Measurements from ENCODE around the gene SIVA1. TPM values are rescaled to one million over a fixed set of nuclear protein-coding genes. Genes with fewer than 3 reads are reported as not detected.

The SIVA1 gene
- polyA plus RNA-seq, 3 donors = 102 to 193 (median 156) TPM

DNA sequence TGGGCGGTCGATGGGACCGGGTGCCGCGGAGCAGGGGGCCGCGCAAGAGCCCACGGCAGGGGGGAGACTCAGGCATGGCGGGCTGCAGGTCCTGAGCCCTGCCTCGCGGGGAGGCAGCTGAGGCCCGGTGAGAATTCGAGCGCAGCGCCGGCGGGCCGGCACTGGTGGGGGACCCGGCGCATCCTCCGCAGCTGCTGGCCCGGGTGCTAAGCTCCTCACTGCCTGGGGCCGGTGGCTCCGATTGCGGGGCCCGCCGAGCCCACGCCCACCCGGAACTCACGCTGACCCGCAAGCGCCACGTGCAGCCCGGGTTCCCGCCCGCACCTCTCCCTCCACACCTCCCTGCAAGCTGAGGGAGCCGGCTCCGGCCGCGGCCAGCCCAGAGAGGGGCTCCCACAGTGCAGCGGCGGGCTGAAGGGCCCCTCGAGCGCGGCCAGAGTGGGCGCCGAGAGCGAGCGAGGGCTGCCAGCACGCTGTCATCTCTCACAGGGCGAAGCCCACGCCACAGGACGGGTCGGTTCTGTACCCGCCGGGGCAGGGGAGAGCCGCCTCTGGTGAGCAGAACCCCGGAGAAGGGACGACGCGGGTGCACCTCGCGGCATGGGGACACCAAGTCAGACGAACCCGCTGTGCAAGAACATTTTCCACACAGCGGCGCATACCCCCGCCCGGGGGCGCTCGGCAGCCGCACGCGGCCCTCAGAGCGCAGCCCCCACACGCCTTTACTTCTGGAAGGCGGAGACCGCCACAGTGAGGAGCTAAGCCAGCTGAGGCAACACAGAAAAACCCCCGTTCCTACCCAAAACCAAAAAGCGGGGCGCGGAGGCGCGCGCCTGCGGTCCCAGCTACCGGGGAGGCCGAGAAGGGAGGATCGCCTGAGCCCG is 1.2 kb upstream of the SIVA1 start:
- H3K4me2 ChIP-seq (replicated peaks; ENCODE audit: extremely low read depth, low read length, poor library complexity, severe bottlenecking) = peak overlapping the region; percentile 87
- TF ChIP-seq, protein P1, sequence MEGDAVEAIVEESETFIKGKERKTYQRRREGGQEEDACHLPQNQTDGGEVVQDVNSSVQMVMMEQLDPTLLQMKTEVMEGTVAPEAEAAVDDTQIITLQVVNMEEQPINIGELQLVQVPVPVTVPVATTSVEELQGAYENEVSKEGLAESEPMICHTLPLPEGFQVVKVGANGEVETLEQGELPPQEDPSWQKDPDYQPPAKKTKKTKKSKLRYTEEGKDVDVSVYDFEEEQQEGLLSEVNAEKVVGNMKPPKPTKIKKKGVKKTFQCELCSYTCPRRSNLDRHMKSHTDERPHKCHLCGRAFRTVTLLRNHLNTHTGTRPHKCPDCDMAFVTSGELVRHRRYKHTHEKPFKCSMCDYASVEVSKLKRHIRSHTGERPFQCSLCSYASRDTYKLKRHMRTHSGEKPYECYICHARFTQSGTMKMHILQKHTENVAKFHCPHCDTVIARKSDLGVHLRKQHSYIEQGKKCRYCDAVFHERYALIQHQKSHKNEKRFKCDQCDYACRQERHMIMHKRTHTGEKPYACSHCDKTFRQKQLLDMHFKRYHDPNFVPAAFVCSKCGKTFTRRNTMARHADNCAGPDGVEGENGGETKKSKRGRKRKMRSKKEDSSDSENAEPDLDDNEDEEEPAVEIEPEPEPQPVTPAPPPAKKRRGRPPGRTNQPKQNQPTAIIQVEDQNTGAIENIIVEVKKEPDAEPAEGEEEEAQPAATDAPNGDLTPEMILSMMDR (IDR thresholded peaks at IDR 0.05) = no peak
- DNase-seq = no peak
- peaks cover 19 to 40% of the 10 kb centered on the region in 2 donors for H3K4me1 ChIP-seq (ENCODE audit: control insufficient read depth in 1 of 2, insufficient read depth in 2 of 2, low read length in 2 of 2)
- H3K27me3 Mint-ChIP-seq (ENCODE audit: low read depth in 3 of 3) = no peaks in the 10 kb centered on the region
- H3K27me3 ChIP-seq (ENCODE audit: control insufficient read depth in 2 of 2, insufficient read depth in 2 of 2, low read length in 2 of 2) = no peaks in the 10 kb centered on the region
- H2AFZ ChIP-seq (ENCODE audit: insufficient read depth, low read depth, low read length, poor library complexity, severe bottlenecking) = peak overlapping the region; percentile 93
- H3K36me3 ChIP-seq (replicated peaks in 1 of 2; ENCODE audit: control insufficient read depth in 1 of 2, insufficient read depth in 2 of 2, low read length in 2 of 2) = peaks cover 14 to 21% of the 10 kb centered on the region in 2 donors
- H3K27ac ChIP-seq (ENCODE audit: low read depth in 1 of 2, low read length in 2 of 2) = peak overlapping the region; percentile 83 to 95
- peak overlapping the region; percentile 99 for H3K9ac ChIP-seq (ENCODE audit: insufficient read depth, low read length, poor library complexity, severe bottlenecking)
- 69% methylated on average over 71 of the region's 90 CpGs for WGBS (ENCODE audit: insufficient coverage)
- no peaks in the 10 kb centered on the region for H3K9me3 ChIP-seq (replicated peaks in 1 of 2; ENCODE audit: control insufficient read depth in 1 of 2, insufficient read depth in 1 of 2, low read length in 2 of 2)
- peak overlapping the region; percentile 25 to 91 (median 63) for H3K4me3 ChIP-seq (replicated peaks in 1 of 3; ENCODE audit: low read depth in 2 of 3, low read length in 3 of 3)
- H3K79me2 ChIP-seq (ENCODE audit: insufficient read depth, low read length) = peaks cover 38% of the 10 kb centered on the region
- peaks cover 27% of the 10 kb centered on the region for H3K4me1 Mint-ChIP-seq
- peaks cover 20% of the 10 kb centered on the region for H4K20me1 ChIP-seq (ENCODE audit: insufficient read depth, low read length)
- intact Hi-C loops (cut with micrococcal nuclease) = loop anchor here in 1 of 2 donors (5.0 kb wide), 1 partner anchor 741 kb away; the partner anchor contains the start of gene TEDC1
- peak overlapping the region; percentile 83 to 89 for H3K4me3 Mint-ChIP-seq
- peaks cover 0 to 8% (median 2%) of the 10 kb centered on the region in 7 donors for H3K9me3 Mint-ChIP-seq
- H3K36me3 Mint-ChIP-seq = peaks cover 9 to 15% of the 10 kb centered on the region in 2 donors
- H3K27ac Mint-ChIP-seq = peak overlapping the region; percentile 85 to 97 (median 93)

DNA sequence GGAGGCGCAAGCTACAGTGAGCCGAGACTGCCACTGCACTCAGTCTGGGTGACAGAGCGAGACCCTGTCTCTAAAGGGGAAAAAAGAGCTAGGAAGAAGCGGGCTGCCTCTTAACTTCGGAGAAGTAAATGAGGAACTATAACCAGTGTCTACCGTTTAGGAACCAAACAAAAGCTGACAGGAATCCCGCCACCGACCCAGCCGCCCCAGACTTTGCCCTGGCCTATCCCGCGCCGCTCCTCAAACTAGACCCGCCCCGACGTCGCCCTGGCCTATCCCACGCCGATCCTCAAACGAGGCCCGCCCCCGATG is 568 bp upstream of the SIVA1 start:
- no peaks in the 10 kb centered on the region for H3K27me3 Mint-ChIP-seq (ENCODE audit: low read depth in 3 of 3)
- intact Hi-C loops (cut with micrococcal nuclease) = loop anchor here in 1 of 2 donors (5.0 kb wide), 1 partner anchor 740 kb away; the partner anchor contains the start of gene TEDC1

More for the DNA sequence above, 568 bp upstream of the SIVA1 start:
- Histone ChIP-seq H3K4me2 (replicated peaks; ENCODE audit: extremely low read depth, low read length, poor library complexity, severe bottlenecking) (peak overlapping the region; percentile 87), H4K20me1 (ENCODE audit: insufficient read depth, low read length) (peaks cover 26% of the 10 kb centered on the region), H3K9ac (ENCODE audit: insufficient read depth, low read length, poor library complexity, severe bottlenecking) (peak overlapping the region; percentile 99), H3K9me3 (replicated peaks in 1 of 2; ENCODE audit: control insufficient read depth in 1 of 2, insufficient read depth in 1 of 2, low read length in 2 of 2) (no peaks in the 10 kb centered on the region), H3K4me3 (replicated peaks in 1 of 3; ENCODE audit: low read depth in 2 of 3, low read length in 3 of 3) (peak overlapping the region; percentile 25 to 91 (median 63)), H3K27ac (ENCODE audit: low read depth in 1 of 2, low read length in 2 of 2) (peak overlapping the region; percentile 83 to 95), H3K4me1 (ENCODE audit: control insufficient read depth in 1 of 2, insufficient read depth in 2 of 2, low read length in 2 of 2) (peaks cover 19 to 40% of the 10 kb centered on the region in 2 donors), H3K27me3 (ENCODE audit: control insufficient read depth in 2 of 2, insufficient read depth in 2 of 2, low read length in 2 of 2) (no peaks in the 10 kb centered on the region), H3K79me2 (ENCODE audit: insufficient read depth, low read length) (peaks cover 44% of the 10 kb centered on the region), H2AFZ (ENCODE audit: insufficient read depth, low read depth, low read length, poor library complexity, severe bottlenecking) (peak overlapping the region; percentile 93), H3K36me3 (replicated peaks in 1 of 2; ENCODE audit: control insufficient read depth in 1 of 2, insufficient read depth in 2 of 2, low read length in 2 of 2) (peaks cover 17 to 27% of the 10 kb centered on the region in 2 donors)
- Mint-ChIP-seq H3K9me3 (peaks cover 0 to 8% (median 2%) of the 10 kb centered on the region in 7 donors), H3K4me3 (peak overlapping the region; percentile 83 to 89), H3K27ac (peak overlapping the region; percentile 85 to 97 (median 93)), H3K36me3 (peaks cover 14 to 21% of the 10 kb centered on the region in 2 donors), H3K4me1 (peaks cover 27% of the 10 kb centered on the region)
- TF ChIP-seq, protein P1 (IDR thresholded peaks at IDR 0.05) = no peak
- 0% methylated on average over 21 of the region's 21 CpGs for WGBS (ENCODE audit: insufficient coverage)
- peak in 1 of 3 donors; percentile 98 for DNase-seq

Measured in CD14-positive monocyte (primary cell).